Fibroblast of lung (primary cell): ENCODE results near the gene KDM8.

Experiments used
- CTCF ChIP-seq, 2 donors: IDR thresholded peaks in 1 of 2; conservative IDR thresholded peaks in 1 of 2; 1 replicate in 1 of 2; 2 replicates in 1 of 2; pipeline ENCODE4 v1.5.1; 2011 to 2012; ENCODE audit warnings: low read length in 2 of 2, control low read depth in 1 of 2, inconsistent platforms in 1 of 2, low read depth in 1 of 2, mild to moderate bottlenecking in 1 of 2
- EZH2 ChIP-seq: IDR thresholded peaks from 2 replicates; pipeline ENCODE4 v1.5.1; 2012; ENCODE audit warnings: low read length, control low read depth, mild to moderate bottlenecking; ENCODE audit errors: missing control alignments

- TF ChIP-seq CTCF (conservative IDR thresholded peaks at IDR 0.05 in 1 of 2, IDR thresholded peaks at IDR 0.05 in 1 of 2; ENCODE audit: low read depth in 1 of 2, low read length in 2 of 2) (no peak), EZH2 (no peak)
Observed at GRCh38 chr16:27199736-27200135, 3.6 kb upstream of the KDM8 start.
